Activated CD4-positive, alpha-beta T cell treated with anti-CD3 and anti-CD28 coated beads for 4 hours (primary cell): ENCODE measurements around the gene FOSL2.

Experiments
- DNase-seq, 2 donors: peaks; one replicate each; pipeline ENCODE4 v3.0.0-alpha.2; 2020

Gene FOSL2

DNA sequence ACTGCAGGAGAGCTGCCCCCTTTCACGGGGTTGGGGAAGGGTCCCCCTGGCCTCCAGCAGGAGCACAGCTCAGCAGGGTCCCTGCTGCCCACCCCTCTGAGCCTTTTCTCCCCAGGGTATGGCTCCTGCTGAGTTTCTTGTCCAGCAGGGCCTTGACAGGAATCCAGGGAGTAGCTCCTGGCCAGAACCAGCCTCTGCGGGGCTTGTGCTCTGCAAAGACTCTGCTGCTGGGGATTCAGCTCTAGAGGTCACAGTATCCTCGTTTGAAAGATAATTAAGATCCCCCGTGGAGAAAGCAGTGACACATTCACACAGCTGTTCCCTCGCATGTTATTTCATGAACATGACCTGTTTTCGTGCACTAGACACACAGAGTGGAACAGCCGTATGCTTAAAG is 21.2 kb downstream of the FOSL2 start:
- no peak for DNase-seq

DNA sequence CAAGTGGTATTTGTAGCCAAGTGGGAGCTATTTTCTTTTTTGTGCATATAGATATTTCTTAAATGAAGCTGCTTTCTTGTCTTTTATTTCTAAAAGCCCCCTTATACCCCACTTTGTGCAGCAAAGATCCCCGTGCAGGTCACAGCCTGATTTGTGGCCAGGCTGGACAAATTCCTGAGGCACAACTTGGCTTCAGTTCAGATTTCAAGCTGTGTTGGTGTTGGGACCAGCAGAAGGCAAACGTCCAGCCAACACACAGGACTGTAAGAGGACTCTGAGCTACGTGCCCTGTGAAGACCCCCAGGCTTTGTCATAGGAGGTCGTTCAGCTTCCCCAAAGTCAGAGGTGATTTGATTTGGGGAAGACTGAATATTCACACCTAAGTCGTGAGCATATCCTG is 21.9 kb downstream of the FOSL2 start:
- no peak for DNase-seq

DNA sequence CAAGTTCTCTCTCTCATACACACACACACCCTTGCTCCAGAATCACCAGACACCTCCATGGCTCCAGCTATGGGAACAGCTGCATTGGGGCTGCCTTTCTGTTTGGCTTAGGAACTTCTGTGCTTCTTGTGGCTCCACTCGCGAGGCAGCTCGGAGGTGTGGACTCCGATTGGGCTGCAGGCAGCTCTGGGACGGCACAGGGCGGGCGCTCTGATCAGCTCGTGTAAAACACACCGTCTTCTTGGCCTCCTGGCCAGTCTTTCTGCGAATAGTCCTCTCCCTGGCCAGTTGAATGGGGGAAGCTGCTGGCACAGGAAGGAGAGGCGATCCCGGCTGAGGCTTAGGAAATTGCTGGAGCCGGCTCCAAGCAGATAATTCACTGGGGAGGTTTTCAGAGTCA is 22.4 kb downstream of the FOSL2 start:
- no peak for DNase-seq

GRCh38 chr2:28415715-28416114 is 23.1 kb downstream of the FOSL2 start:
- DNase-seq, result no peak

DNA sequence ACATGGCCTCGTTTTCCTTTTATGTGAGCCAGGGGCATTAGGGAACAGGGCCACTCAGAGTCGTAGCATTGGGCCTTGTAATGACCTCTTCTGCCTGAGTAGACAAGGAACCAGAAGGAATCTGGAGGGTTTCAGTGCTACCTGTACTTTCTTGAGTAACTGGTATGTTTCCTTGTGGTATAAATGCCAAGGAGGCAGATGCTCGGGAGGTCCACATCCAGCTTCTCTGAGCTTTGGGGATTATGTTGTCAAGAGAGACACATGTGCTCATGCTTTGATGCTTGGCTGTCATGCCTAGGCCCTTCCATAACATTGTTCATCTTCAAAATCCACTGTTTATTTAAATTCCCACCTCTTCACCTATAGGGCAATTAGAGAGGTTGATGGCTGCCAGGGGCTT is 26.3 kb downstream of the FOSL2 start:
- DNase-seq, result no peak

- no peak for DNase-seq
Observed at GRCh38 chr2:28419443-28420270, 27.0 kb downstream of the FOSL2 start.

GRCh38 chr2:28420722-28421121 is 28.1 kb downstream of the FOSL2 start:
- DNase-seq, result no peak

GRCh38 chr2:28422908-28423741 is 30.5 kb downstream of the FOSL2 start:
- no peak for DNase-seq

DNA sequence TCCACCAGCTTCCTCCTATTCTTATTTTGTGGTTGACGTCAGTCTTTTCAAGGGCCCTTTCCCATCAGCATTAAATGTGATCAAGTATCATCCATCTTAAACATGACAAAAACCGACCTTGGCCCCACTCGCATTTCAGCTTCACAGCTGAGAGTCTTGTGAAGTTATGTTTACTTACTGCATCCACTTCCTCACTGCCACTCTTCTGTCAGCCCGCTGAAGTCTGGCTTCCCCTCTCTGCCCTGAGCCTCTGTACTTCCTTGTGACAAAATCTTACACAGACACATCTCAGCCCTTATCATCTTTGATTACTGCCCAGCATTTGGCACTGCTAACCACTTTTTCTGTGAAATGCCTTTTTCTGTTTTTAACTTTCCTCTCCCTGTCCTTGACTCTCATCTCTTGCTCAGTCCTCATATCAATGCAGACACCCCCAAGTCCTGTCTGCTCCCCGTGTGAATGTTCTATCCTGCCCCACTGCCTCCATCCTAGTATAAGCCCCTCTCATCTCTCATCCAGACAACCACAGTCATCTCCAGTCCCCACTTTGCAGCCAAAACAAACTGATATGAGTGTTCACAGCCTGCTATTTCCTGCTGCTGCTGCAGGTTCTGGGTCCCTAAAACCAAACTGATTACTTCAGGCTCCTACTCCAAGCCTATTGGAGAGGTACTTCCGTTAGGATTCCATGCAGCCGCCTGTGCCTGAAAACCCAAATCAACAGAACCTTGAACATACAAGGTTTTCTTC is 31.4 kb downstream of the FOSL2 start:
- no peak for DNase-seq

GRCh38 chr2:28424799-28425463 is 32.3 kb downstream of the FOSL2 start:
- no peak for DNase-seq

- no peak for DNase-seq
Observed at GRCh38 chr2:28425464-28425835, 32.8 kb downstream of the FOSL2 start.

DNA sequence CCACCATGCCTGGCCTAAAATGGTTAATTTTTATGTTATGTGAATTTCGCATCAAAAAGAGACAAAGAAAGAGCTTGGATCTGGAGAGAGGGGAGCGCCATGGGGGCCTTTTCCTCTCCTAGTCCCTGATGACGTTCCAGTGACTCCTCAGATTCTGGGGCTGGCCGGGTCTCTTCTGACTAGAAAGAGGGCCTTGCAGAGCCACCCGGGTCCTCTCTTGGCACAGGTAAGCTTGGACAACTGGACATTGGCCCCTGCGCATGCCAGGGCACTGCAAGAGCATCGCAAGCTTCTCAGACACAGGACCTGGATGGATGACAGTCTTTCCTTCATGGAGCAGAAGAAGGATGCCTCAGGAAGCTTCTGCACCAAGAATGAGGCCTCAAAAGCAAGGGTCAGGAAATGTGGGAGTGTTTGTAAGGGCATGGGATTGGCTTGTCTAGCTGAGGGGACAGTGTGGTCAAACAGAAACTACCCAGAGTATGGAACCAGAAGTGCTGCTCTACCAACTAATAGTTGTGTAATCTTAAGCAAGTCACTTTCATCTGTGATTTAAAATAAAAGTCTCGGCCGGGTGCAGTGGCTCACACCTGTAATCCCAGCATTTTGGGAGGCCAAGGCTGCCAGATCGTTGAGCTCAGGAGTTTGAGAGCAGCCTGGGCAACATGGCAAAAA is 35.2 kb downstream of the FOSL2 start:
- no peak for DNase-seq

DNA sequence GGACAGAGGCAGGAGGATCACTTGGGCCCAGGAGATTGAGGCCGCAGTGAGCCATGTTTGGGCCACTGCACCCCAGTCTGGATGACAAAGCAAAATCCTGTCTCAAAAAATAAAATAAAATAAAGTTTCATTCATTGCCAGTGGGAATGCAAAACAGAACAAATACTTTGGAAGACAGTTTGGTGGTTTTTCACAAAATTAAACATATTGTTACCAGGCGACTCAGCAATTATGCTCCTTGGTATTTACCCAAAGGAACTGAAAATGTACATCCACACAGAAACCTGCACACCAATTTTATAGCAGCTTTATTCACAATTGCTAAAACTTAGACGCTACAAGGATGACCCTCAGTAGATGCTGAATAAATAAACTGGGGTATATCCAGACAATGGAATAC is 35.8 kb downstream of the FOSL2 start:
- DNase-seq, result no peak

GRCh38 chr2:28429636-28430376 is 37.1 kb downstream of the FOSL2 start:
- no peak for DNase-seq

- no peak for DNase-seq
Observed at GRCh38 chr2:28430377-28430765, 37.7 kb downstream of the FOSL2 start.

DNA sequence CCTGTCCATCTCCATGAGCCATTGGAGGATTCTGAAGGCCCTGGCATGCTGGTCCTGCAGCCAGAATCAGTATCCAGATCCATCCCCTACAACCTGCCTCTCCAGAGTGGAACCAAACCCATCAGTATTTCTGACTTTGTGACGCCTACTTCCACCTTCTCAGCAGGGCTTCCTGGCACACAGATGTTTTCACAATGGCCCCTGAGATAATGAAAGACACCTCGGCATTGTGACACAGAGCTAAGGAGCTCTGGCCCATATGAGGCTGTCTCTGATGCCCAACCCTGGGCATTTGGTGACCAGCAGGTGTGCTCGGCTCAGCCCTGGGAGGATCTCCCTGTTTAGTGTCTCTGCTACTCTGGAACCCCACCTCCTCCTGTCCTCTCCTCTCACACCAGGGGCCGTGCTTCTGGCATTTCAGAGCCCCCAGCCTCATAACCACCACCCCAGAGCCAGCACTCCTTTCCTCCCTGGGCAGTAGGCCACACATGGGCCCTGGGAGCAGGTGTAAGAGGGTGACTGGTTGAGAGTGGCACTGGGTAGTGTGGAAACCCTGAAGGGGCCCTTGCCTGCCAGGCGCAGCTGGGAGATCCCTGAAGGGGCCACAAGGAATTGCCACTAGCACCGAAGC is 38.2 kb downstream of the FOSL2 start:
- DNase-seq, result no peak

DNA sequence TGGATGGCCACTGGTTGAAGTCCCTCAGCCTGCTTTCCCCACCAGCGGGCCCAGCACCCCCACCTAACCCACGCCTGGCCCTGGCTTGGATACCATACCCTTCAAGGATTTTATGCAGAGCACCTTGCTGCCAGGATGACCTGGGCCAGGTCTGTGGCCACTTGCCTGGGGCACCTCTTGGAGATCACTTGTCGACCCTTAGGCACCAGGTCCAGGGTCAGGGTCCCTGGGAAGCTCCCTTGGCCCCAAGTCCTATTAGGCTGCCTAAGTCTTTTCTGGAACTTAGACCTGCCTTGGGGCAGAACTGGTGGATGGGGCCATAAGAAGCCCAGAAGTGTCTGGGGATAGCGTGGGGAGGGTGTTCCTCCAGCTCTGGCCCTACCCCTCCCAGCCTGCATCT is 39.1 kb downstream of the FOSL2 start:
- no peak for DNase-seq

DNA sequence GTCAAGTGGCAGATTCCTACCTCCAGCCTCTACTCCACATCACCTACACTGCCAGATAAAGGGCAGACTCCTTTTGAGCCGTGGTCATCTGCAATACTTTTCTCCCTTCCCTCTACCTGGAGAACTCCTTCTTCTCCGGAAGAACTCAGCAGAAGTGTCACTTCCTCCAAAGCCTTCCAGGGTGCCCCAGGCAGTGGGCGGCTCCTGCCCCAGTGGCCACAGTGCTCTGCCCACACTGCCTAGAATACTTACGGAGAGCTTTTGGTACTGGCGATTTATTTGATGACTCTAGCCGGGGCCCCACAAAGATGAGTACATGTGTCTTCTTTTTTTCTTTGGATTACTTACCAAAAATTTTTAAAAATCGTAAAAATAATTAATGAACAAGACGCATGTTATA is 39.7 kb downstream of the FOSL2 start:
- no peak for DNase-seq

DNA sequence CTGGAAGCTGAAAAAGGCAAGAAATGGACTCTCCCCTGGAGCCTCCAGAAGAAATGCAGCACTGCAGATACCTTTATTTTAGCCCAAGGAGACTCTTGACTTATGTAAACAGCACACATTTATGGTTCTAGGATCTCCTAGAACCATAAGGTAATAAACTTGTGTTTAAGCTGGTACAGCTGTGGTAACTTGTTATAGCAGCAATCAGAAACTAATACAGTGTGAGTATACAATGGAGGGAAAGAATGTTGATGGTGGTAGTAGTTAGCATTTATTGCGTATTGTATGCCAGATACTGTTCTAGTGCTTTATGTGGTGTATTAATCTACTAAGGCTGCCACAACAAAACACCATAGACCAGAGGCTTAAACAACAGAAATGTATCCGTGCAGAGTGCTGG is 40.6 kb downstream of the FOSL2 start:
- DNase-seq, result no peak

- no peak for DNase-seq
Observed at GRCh38 chr2:28433935-28434599, 41.4 kb downstream of the FOSL2 start.

GRCh38 chr2:28434600-28434989 is 41.9 kb downstream of the FOSL2 start:
- DNase-seq, result no peak
